SK-N-SH (cell line): ENCODE measurements around the gene MAP3K5. TPM values are rescaled to one million over a fixed set of nuclear protein-coding genes. Genes with fewer than 3 reads are reported as not detected.

Source experiments
- CTCF ChIA-PET: fragments of 300-600, 350-600 bp; formaldehyde crosslinking; extraction: SDS; loops from one replicate; lab custom pipeline; 2021; lab: Yijun Ruan, JAX
- POLR2A ChIA-PET: fragments of 350-600 bp; sonication (Branson Sonifier 250); formaldehyde crosslinking; extraction: SDS; loops from one replicate; lab custom pipeline; 2020; ENCODE audit warnings: antibody characterized with exemption, inconsistent platforms; lab: Yijun Ruan, JAX
- DNase-seq: peaks from one replicate; pipeline ENCODE4 v3.0.0; 2012
- H2AFZ ChIP-seq: fragments of 200-600 bp; sonication (generic); 2 replicates; pipeline ENCODE4 v1.8.1; 2016; ENCODE audit warnings: antibody characterized with exemption, mild to moderate bottlenecking, low read depth
- H3F3A ChIP-seq: fragments of 200-600 bp; sonication (generic); replicated peaks from 2 replicates; pipeline ENCODE3; 2016; ENCODE audit warnings: antibody characterized with exemption, mild to moderate bottlenecking; ENCODE audit not compliant: insufficient read depth
- H3K27ac ChIP-seq, 2 experiments: fragments of 200-500 bp in 1 of 2; fragments of 200-600 bp in 1 of 2; sonication (Bioruptor generic) in 1 of 2; sonication (generic), shearing (Covaris generic) in 1 of 2; 2 replicates each; pipeline versions ENCODE4 v1.5.1 to v1.6.1; 2014 to 2016; ENCODE audit warnings: low read depth in 2 of 2, inconsistent platforms in 1 of 2, low read length in 1 of 2, mild to moderate bottlenecking in 1 of 2, mixed read lengths in 1 of 2
- H3K27me3 ChIP-seq: fragments of 200-600 bp; sonication (generic), shearing (Covaris generic); 2 replicates; pipeline ENCODE4 v1.6.1; 2016; ENCODE audit warnings: mixed run types; ENCODE audit not compliant: insufficient read depth
- H3K36me3 ChIP-seq, 2 experiments: fragments of 200-500 bp in 1 of 2; fragments of 200-600 bp in 1 of 2; sonication (Bioruptor generic) in 1 of 2; sonication (generic) in 1 of 2; replicated peaks in 1 of 2; 2 replicates each; pipeline versions ENCODE3 to v1.5.1; 2014 to 2016; ENCODE audit warnings: low read length in 1 of 2, mild to moderate bottlenecking in 1 of 2; ENCODE audit not compliant: insufficient read depth in 2 of 2, control insufficient read depth in 1 of 2
- H3K4me1 ChIP-seq, 2 experiments: fragments of 200-500 bp in 1 of 2; fragments of 200-600 bp in 1 of 2; sonication (Bioruptor generic) in 1 of 2; sonication (generic), shearing (Covaris generic) in 1 of 2; 2 replicates each; pipeline versions ENCODE4 v1.5.1 to v1.6.1; 2014 to 2016; ENCODE audit warnings: low read depth in 1 of 2, low read length in 1 of 2, mixed run types in 1 of 2; ENCODE audit not compliant: insufficient read depth in 2 of 2, control insufficient read depth in 1 of 2
- H3K4me2 ChIP-seq: fragments of 200-600 bp; sonication (generic), shearing (Covaris generic); 2 replicates; pipeline ENCODE4 v1.6.1; 2017; ENCODE audit warnings: mixed run types
- H3K4me3 ChIP-seq, 2 experiments: fragments of 200-500 bp in 1 of 2; fragments of 200-600 bp in 1 of 2; sonication (Bioruptor generic) in 1 of 2; sonication (generic), shearing (Covaris generic) in 1 of 2; 2 replicates each; pipeline versions ENCODE4 v1.5.1 to v1.8.1; 2014 to 2016; ENCODE audit warnings: low read depth in 2 of 2, inconsistent platforms in 1 of 2, low read length in 1 of 2, mild to moderate bottlenecking in 1 of 2, mixed read lengths in 1 of 2, moderate library complexity in 1 of 2
- H3K79me2 ChIP-seq: fragments of 200-600 bp; sonication (generic); 2 replicates; pipeline ENCODE4 v1.8.1; 2017; ENCODE audit warnings: mild to moderate bottlenecking; ENCODE audit not compliant: insufficient read depth
- H3K9ac ChIP-seq: fragments of 200-600 bp; sonication (generic); 2 replicates; pipeline ENCODE4 v1.6.1; 2017; ENCODE audit warnings: mixed run types
- H3K9me2 ChIP-seq: fragments of 200-600 bp; sonication (generic); 2 replicates; pipeline ENCODE4 v1.6.1; 2017; ENCODE audit warnings: mixed run types
- H3K9me3 ChIP-seq: fragments of 200-600 bp; sonication (generic); 2 replicates; pipeline ENCODE4 v1.6.1; 2017; ENCODE audit warnings: mixed run types, mild to moderate bottlenecking, moderate library complexity
- H4K20me1 ChIP-seq: fragments of 200-600 bp; sonication (generic); 2 replicates; pipeline ENCODE4 v1.6.1; 2017; ENCODE audit warnings: mild to moderate bottlenecking, mixed run types; ENCODE audit not compliant: insufficient read depth
- ELF1 ChIP-seq: IDR thresholded peaks from 2 replicates; pipeline ENCODE4 v1.4.0; 2012
- EZH2phosphoT487 ChIP-seq: fragments of 200-600 bp; sonication (generic); IDR thresholded peaks from 2 replicates; pipeline ENCODE4 v1.6.1; 2017; ENCODE audit warnings: low read depth, mixed run types, mild to moderate bottlenecking, antibody characterized with exemption, moderate library complexity, borderline replicate concordance
- FOSL2 ChIP-seq: IDR thresholded peaks from 2 replicates; pipeline ENCODE4 v1.4.0; 2012; ENCODE audit warnings: low read depth, mild to moderate bottlenecking, moderate library complexity, borderline replicate concordance
- JUND ChIP-seq: IDR thresholded peaks from 2 replicates; pipeline ENCODE4 v1.4.0; 2012
- POLR2AphosphoS5 ChIP-seq: IDR thresholded peaks from 2 replicates; pipeline ENCODE4 v1.6.1; 2012; ENCODE audit warnings: low read depth, low read length
- RCOR1 ChIP-seq: fragments of 150-350 bp; IDR thresholded peaks from 2 replicates; pipeline ENCODE4 v1.6.1; 2017; ENCODE audit warnings: antibody characterized with exemption, low read length
- RFX5 ChIP-seq: IDR thresholded peaks from 2 replicates; pipeline ENCODE4 v1.6.1; 2012; ENCODE audit warnings: mild to moderate bottlenecking, improper control_type of control experiment, low read length
- SIN3A ChIP-seq: IDR thresholded peaks from 2 replicates; pipeline ENCODE4 v1.6.1; 2012; ENCODE audit warnings: low read depth, mild to moderate bottlenecking, low read length, moderate library complexity, borderline replicate concordance
- TAF1 ChIP-seq: IDR thresholded peaks from 2 replicates; pipeline ENCODE4 v1.6.1; 2012; ENCODE audit warnings: low read depth, mild to moderate bottlenecking, low read length, moderate library complexity, borderline replicate concordance
- WGBS: methylation state at CpG from one replicate; pipeline ENCODE4 v1.1.6; 2017; ENCODE audit warnings: low lambda C conversion rate; 5-methylcytosine and 5-hydroxymethylcytosine counted together
- polyA plus RNA-seq, 3 experiments: library from polyadenylated mRNA; depleted of rRNA; stranded (reverse); fragments of >200 nt; gene quantifications; 2 replicates each; pipeline ENCODE4 v1.2.3, GENCODE V29; 2012
- TF ChIP-seq, protein P1 (sequence below): IDR thresholded peaks from 2 replicates; pipeline ENCODE4 v1.4.0; 2012; ENCODE audit warnings: low read depth
- TF ChIP-seq, protein P2 (sequence below): fragments of 150-350 bp; IDR thresholded peaks from 2 replicates; pipeline ENCODE4 v1.6.1; 2017; ENCODE audit warnings: antibody characterized with exemption, low read length, low read depth, borderline replicate concordance
- TF ChIP-seq, protein P3 (sequence below): IDR thresholded peaks from 2 replicates; pipeline ENCODE4 v1.6.1; 2012; ENCODE audit warnings: mild to moderate bottlenecking, low read depth, low read length, moderate library complexity
- TF ChIP-seq, protein P4 (sequence below): fragments of 150-350 bp; IDR thresholded peaks from 2 replicates; pipeline ENCODE4 v1.6.1; 2016; ENCODE audit warnings: mild to moderate bottlenecking, low read depth, low read length
- TF ChIP-seq, protein P5 (sequence below): fragments of 200-600 bp; sonication (generic); IDR thresholded peaks from 2 replicates; pipeline ENCODE4 v1.6.1; 2017; ENCODE audit warnings: antibody characterized with exemption, mild to moderate bottlenecking, moderate library complexity
- TF ChIP-seq, protein P6 (sequence below): IDR thresholded peaks from 2 replicates; pipeline ENCODE4 v1.4.0; 2012; ENCODE audit warnings: low read depth, borderline replicate concordance

The MAP3K5 gene
- polyA plus RNA-seq, 1 of the 3 experiments (the other 2 are of a cell fraction) = 1.4 TPM

DNA sequence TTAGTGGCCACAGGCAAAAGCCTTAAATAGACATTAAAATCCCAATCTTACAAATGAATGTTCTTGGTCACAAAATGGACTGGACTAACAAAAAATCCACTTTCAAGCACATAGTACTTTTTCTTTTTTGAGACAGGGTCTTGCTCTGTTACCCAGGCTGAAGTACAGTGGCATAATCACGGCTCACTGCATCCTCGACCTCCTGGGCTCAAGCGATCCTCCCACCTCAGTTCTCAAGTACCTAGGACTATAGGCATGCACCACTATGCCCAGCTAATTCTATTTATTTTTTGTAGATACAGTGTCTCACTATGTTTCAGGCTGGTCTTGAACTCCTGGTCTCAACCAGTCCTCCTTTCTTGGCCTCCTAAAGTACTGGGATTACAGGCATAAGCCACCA, 59.4 kb downstream of the MAP3K5 start:
- Histone ChIP-seq H3K9me2 (no peaks in the 10 kb centered on the region), H3K27ac (no peak overlapping the region), H3K79me2 (peaks cover 7% of the 10 kb centered on the region; the same call in 1 of the 2 replicates), H3K27me3 (no peaks in the 10 kb centered on the region), H3K4me3 (no peak overlapping the region), H2AFZ (no peak overlapping the region), H3K4me1 (peaks cover 0 to 4% of the 10 kb centered on the region in 2 experiments; a peak in 3 of 4 replicates), H3F3A (no peaks in the 10 kb centered on the region), H4K20me1 (no peaks in the 10 kb centered on the region), H3K4me2 (no peak overlapping the region), H3K9ac (no peak overlapping the region), H3K9me3 (no peaks in the 10 kb centered on the region), H3K36me3 (no peaks in the 10 kb centered on the region)
- no peak for DNase-seq
- TF ChIP-seq RFX5 (no peak), SIN3A (no peak), ELF1 (no peak), EZH2phosphoT487 (no peak), TAF1 (no peak), JUND (no peak), RCOR1 (no peak), FOSL2 (no peak), POLR2AphosphoS5 (no peak)
- TF ChIP-seq, protein P1, sequence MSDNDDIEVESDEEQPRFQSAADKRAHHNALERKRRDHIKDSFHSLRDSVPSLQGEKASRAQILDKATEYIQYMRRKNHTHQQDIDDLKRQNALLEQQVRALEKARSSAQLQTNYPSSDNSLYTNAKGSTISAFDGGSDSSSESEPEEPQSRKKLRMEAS = no peak
- TF ChIP-seq, protein P2, sequence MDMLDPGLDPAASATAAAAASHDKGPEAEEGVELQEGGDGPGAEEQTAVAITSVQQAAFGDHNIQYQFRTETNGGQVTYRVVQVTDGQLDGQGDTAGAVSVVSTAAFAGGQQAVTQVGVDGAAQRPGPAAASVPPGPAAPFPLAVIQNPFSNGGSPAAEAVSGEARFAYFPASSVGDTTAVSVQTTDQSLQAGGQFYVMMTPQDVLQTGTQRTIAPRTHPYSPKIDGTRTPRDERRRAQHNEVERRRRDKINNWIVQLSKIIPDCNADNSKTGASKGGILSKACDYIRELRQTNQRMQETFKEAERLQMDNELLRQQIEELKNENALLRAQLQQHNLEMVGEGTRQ = no peak
- TF ChIP-seq, protein P3, sequence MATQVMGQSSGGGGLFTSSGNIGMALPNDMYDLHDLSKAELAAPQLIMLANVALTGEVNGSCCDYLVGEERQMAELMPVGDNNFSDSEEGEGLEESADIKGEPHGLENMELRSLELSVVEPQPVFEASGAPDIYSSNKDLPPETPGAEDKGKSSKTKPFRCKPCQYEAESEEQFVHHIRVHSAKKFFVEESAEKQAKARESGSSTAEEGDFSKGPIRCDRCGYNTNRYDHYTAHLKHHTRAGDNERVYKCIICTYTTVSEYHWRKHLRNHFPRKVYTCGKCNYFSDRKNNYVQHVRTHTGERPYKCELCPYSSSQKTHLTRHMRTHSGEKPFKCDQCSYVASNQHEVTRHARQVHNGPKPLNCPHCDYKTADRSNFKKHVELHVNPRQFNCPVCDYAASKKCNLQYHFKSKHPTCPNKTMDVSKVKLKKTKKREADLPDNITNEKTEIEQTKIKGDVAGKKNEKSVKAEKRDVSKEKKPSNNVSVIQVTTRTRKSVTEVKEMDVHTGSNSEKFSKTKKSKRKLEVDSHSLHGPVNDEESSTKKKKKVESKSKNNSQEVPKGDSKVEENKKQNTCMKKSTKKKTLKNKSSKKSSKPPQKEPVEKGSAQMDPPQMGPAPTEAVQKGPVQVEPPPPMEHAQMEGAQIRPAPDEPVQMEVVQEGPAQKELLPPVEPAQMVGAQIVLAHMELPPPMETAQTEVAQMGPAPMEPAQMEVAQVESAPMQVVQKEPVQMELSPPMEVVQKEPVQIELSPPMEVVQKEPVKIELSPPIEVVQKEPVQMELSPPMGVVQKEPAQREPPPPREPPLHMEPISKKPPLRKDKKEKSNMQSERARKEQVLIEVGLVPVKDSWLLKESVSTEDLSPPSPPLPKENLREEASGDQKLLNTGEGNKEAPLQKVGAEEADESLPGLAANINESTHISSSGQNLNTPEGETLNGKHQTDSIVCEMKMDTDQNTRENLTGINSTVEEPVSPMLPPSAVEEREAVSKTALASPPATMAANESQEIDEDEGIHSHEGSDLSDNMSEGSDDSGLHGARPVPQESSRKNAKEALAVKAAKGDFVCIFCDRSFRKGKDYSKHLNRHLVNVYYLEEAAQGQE = no peak
- TF ChIP-seq, protein P4, sequence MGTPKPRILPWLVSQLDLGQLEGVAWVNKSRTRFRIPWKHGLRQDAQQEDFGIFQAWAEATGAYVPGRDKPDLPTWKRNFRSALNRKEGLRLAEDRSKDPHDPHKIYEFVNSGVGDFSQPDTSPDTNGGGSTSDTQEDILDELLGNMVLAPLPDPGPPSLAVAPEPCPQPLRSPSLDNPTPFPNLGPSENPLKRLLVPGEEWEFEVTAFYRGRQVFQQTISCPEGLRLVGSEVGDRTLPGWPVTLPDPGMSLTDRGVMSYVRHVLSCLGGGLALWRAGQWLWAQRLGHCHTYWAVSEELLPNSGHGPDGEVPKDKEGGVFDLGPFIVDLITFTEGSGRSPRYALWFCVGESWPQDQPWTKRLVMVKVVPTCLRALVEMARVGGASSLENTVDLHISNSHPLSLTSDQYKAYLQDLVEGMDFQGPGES = no peak
- TF ChIP-seq, protein P5, sequence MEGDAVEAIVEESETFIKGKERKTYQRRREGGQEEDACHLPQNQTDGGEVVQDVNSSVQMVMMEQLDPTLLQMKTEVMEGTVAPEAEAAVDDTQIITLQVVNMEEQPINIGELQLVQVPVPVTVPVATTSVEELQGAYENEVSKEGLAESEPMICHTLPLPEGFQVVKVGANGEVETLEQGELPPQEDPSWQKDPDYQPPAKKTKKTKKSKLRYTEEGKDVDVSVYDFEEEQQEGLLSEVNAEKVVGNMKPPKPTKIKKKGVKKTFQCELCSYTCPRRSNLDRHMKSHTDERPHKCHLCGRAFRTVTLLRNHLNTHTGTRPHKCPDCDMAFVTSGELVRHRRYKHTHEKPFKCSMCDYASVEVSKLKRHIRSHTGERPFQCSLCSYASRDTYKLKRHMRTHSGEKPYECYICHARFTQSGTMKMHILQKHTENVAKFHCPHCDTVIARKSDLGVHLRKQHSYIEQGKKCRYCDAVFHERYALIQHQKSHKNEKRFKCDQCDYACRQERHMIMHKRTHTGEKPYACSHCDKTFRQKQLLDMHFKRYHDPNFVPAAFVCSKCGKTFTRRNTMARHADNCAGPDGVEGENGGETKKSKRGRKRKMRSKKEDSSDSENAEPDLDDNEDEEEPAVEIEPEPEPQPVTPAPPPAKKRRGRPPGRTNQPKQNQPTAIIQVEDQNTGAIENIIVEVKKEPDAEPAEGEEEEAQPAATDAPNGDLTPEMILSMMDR = no peak
- TF ChIP-seq, protein P6, sequence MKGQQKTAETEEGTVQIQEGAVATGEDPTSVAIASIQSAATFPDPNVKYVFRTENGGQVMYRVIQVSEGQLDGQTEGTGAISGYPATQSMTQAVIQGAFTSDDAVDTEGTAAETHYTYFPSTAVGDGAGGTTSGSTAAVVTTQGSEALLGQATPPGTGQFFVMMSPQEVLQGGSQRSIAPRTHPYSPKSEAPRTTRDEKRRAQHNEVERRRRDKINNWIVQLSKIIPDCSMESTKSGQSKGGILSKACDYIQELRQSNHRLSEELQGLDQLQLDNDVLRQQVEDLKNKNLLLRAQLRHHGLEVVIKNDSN = no peak
- CTCF ChIA-PET = interaction anchor here (1.1 kb wide), 1 partner anchor 9 kb away, joined by 5 read pairs; no protein-coding TSS in a partner anchor
- 97% methylated on average over 3 of the region's 3 CpGs for WGBS
- POLR2A ChIA-PET = no interaction called here
